PC-9 (cell line): ENCODE data around the gene SMIM12.

ENCODE experiments used
- EZH2 ChIP-seq: fragments of 200-600 bp; sonication (generic); IDR thresholded peaks from 2 replicates; pipeline ENCODE4 v1.8.0; 2017; ENCODE audit warnings: antibody characterized with exemption, low read depth
- TF ChIP-seq, protein P1 (sequence below): fragments of 200-600 bp; sonication (generic); conservative IDR thresholded peaks from 2 replicates; pipeline ENCODE4 v1.6.1; 2017; ENCODE audit warnings: mixed run types, antibody characterized with exemption, mild to moderate bottlenecking, moderate library complexity

DNA sequence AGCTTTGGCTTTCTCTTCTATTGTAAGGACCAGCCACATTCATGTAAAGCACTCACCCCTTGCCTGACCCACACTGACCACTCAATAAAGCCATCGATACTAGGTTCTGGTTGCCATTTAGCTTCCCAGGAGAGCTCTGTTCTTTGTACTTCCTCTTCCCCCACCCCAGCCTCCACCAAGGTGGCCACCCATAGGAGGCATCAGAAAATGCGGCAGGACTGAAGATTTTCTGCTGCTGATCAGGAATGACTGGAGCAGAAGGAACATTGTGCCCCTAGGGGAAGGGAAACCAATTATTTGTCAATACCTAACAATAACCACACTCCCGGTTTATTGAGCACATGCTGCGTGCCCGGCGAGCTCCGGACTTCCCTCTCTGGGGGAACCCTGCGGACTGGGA, 5.2 kb upstream of the SMIM12 start:
- TF ChIP-seq, protein P1, sequence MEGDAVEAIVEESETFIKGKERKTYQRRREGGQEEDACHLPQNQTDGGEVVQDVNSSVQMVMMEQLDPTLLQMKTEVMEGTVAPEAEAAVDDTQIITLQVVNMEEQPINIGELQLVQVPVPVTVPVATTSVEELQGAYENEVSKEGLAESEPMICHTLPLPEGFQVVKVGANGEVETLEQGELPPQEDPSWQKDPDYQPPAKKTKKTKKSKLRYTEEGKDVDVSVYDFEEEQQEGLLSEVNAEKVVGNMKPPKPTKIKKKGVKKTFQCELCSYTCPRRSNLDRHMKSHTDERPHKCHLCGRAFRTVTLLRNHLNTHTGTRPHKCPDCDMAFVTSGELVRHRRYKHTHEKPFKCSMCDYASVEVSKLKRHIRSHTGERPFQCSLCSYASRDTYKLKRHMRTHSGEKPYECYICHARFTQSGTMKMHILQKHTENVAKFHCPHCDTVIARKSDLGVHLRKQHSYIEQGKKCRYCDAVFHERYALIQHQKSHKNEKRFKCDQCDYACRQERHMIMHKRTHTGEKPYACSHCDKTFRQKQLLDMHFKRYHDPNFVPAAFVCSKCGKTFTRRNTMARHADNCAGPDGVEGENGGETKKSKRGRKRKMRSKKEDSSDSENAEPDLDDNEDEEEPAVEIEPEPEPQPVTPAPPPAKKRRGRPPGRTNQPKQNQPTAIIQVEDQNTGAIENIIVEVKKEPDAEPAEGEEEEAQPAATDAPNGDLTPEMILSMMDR = no peak
- no peak for TF ChIP-seq EZH2
